GM18508 (cell line): ENCODE data around the gene CSRNP3.

Source experiments
- ATAC-seq: cut with Tn5 transposase; IDR thresholded peaks from one replicate; pipeline ENCODE4 v1.9.1; 2021; ENCODE audit warnings: moderate number of reproducible peaks; ENCODE audit not compliant: insufficient read depth, unreplicated experiment

Gene CSRNP3, protein sequence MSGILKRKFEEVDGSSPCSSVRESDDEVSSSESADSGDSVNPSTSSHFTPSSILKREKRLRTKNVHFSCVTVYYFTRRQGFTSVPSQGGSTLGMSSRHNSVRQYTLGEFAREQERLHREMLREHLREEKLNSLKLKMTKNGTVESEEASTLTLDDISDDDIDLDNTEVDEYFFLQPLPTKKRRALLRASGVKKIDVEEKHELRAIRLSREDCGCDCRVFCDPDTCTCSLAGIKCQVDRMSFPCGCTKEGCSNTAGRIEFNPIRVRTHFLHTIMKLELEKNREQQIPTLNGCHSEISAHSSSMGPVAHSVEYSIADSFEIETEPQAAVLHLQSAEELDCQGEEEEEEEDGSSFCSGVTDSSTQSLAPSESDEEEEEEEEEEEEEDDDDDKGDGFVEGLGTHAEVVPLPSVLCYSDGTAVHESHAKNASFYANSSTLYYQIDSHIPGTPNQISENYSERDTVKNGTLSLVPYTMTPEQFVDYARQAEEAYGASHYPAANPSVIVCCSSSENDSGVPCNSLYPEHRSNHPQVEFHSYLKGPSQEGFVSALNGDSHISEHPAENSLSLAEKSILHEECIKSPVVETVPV

DNA sequence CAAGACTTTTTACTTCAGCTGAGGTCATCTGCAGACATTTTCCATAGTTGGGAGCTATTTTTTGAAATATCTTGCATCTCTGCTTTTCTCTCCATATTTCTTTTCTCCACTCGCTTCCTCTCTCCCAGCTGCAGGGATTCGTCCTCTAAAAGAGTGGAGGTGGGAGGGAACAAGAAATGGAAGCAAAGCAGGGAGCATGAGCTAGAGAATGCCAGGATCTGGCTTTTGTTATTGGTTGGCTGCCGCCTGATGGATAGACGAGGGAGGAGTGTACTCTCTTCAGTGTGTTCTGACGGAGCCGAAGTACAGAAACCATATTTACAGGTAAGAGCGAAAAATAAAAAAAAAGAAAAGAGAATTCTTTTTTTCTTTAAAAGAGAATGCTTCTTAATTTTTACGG lies at the start of gene CSRNP3:
Gene CSRNP3, plus strand, starts transcription at position 282 of the 400 bp plus-strand sequence. CDS start 125,368 bp downstream, outside the sequence.
- no peak for ATAC-seq

DNA sequence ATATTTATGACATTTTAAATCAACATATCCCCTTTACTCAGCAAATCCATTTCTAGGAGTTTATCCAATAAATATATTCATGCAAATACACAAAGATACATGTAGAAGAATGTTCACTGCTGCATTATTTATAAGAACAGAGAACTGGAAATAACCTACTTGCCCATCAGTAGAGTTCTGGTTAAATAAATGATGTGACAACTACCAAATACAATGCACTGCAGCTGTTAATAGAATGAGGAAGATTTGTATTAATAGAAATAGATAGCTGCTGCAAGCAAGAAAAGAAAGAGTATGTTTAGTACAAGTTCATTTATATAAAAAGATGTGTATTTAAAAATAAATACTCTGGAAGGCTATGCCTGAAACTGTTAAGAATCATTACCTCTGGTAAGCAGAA lies 49.3 kb upstream of the CSRNP3 start:
- ATAC-seq = no peak

DNA sequence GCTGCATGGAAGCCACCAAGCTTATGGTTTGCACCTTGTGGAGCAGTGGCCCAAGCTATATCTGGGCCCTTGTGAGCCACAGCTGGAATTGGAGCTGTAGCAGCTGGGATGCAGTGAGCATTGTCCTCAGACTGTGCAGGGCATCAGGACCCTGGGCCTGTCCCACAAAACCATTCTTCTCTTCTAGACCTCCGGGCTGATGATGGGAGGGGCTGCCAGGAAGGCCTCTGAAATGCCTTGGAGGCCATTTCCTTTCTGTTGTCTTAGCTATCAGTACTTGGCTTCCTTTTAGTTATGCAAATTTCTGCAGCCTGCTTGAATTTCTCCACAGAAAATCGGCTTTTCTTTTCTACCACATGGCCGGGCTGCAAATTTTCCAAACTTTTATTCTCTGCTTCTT lies 46.4 kb upstream of the CSRNP3 start:
- ATAC-seq = no peak

- ATAC-seq = no peak
Observed at GRCh38 chr2:165425556-165425955, 43.9 kb upstream of the CSRNP3 start.

DNA sequence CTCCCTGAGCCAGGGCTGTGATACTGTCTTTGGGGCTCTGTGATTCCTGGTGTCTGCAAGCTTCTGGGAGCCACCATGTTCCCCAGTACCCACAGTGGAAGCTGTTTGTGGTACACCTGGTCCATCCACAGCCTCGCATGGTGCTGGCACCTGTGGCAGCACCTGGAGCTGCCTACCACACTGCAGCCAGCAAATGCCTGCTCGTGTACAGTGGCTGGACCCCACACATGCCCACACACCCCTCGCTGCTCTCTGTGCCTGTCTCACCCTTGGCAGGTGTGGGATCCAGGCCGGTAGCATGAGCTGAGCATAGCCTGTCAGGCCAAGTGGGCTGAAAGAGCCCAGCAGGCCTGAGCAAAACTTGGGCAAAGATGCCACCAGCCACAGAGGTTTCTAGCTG lies 41.8 kb upstream of the CSRNP3 start:
- no peak for ATAC-seq

GRCh38 chr2:165428926-165429325 lies 40.6 kb upstream of the CSRNP3 start:
- ATAC-seq = no peak

GRCh38 chr2:165431014-165431413 lies 38.5 kb upstream of the CSRNP3 start:
- ATAC-seq = no peak

- no peak for ATAC-seq
Observed at GRCh38 chr2:165432234-165432966, 37.1 kb upstream of the CSRNP3 start.

DNA sequence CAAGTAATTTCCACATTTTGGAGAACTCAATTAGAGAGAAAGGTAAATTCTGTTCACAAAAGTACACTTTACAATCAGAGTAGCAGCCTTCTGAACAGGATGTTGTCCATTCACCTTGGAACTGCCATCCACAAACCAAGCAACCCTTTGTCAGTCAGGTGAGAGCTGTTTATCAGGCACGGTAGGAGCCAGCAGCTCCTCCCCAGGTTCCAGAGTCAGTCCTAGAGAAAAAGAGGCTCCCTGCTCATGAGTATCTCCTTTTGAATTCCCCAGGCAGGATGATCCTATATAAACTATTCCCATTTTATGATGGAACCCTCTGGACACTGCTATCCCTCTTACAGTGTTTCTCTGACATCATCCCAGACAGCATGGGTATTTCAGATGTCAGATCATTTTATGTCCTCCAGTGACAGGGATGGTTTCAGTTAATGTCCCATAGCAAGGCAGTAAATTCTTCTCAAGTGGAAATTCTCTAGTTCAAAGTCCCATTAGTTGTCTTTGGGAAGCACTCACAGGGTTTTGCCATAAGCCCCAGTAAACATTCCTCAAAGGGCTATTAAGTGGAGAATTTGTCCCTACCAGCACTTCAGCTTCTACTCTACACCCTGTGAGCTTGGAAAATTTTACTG lies 34.5 kb upstream of the CSRNP3 start:
- no peak for ATAC-seq

DNA sequence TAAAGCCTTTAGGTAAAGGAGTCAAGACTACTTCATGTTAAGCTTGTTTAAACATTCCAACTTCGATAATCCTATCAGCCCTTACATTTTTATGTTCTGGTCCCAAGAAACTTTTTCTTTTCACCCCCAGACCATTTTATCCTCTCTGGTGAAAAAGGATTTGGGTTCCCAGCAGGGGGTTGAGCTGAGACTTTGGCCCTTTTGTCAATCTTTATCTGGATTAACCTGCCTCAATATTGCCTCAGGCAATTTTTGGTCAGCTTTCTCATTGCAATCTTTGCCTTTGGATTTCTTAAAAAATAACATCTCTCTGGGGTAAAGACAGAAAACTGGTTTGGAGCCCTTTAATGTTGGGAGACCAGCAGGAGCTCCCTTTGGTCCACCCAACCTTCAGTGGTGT lies 33.9 kb upstream of the CSRNP3 start:
- no peak for ATAC-seq

- ATAC-seq = peak; percentile 86
Observed at GRCh38 chr2:165436559-165436958, 32.9 kb upstream of the CSRNP3 start.

- no peak for ATAC-seq
Observed at GRCh38 chr2:165440367-165440766, 29.1 kb upstream of the CSRNP3 start.

- no peak for ATAC-seq
Observed at GRCh38 chr2:165443511-165443910, 26.0 kb upstream of the CSRNP3 start.

DNA sequence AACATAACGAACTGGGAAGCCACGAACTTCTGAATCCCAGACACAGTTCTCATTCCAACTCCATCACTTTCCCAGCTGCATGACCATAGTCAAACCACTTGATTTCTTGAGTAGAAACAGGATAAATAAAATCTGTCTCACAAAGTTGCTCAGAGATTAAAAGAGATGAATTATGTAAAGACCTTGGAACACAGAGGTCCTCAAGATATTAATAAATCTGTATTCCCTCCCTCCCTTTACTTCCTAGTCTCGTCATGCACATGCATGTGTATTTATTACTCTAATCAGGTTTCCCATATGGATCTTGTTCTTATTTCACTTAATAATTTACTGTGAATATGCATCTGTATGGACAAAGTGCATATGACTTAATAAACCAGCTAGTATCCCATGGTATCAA lies 21.1 kb upstream of the CSRNP3 start:
- ATAC-seq = no peak

- ATAC-seq = no peak
Observed at GRCh38 chr2:165450156-165450555, 19.3 kb upstream of the CSRNP3 start.

DNA sequence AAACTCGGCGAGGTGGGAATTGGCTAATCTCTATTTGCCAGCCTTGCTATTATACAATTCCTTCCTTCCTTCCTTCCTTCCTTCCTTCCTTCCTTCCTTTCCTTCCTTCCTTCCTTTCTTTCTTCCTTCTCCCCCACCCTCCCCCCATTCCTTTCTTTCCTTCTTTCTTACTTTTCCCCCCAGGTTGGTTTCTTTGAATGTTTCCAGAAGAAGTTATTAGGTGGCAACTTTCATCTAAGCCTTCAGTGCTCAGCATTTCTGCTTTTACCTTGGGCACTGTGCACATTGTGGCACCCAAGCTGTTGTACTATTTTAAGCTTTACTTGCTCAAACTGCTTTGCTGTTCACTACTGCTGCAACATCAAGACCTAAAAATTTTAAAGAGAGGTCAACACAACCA lies 17.2 kb upstream of the CSRNP3 start:
- ATAC-seq = no peak

DNA sequence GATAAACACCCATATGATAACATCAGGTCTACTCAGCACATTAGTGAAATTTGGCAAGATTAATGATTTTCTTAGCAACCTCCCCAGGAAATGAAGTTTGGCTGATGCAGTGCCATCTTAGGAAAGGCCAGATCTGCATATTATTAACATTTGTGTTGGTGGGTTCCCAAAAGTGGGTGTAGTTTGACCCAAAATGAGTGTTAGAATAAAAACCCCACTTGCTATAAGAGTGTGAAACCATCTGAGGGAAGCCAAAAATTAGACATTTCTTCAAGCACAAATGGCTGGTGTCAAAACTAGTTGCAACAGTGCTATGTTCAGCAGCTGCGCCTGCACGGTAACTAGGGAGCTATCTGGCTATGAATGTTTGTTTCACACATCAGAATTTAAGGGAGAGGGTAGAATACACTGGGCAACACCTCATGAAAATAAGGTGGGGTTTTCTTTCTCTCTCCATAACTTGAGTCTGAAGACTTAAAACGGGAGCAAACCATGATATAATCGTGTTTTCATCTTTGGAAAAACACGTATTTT lies 15.9 kb upstream of the CSRNP3 start:
- ATAC-seq = no peak

- no peak for ATAC-seq
Observed at GRCh38 chr2:165454905-165455304, 14.6 kb upstream of the CSRNP3 start.

DNA sequence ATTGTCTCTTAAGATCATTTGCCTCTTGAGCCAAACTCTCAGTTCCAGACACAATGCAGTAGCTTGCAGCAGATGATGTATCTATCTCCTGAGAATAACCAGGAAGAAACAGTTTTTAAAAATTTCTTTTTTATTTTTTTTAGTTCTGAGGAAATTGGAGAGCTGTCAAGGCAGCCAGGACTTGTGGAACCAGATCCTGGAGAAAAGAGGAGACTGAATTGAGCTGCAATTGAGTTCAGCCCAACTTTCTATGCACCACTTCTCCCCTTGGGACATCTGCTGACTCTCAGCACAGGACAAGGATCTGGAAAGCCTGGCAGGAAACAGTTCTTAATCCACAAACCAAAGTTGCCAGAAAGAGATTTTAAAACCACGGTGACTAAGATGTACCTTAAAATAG lies 13.5 kb upstream of the CSRNP3 start:
- ATAC-seq = no peak

DNA sequence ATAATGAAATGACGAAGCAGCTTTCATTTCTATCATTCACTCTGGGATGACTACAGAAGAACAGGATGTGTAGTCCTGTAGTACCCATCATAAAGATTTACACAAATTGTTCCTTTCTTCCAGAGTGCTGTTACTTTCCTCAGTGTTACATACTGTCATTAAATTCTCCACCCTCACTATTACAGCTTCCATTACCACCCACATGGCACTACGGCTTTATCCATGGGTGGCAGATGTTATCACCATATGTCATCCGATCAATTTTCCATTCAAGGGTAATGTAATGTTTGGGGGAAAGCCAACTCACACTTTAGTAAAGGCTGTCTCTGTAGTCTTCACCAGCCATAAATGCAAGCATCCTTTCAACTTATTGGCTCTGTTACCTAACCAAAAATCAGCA lies 7.1 kb upstream of the CSRNP3 start:
- no peak for ATAC-seq

DNA sequence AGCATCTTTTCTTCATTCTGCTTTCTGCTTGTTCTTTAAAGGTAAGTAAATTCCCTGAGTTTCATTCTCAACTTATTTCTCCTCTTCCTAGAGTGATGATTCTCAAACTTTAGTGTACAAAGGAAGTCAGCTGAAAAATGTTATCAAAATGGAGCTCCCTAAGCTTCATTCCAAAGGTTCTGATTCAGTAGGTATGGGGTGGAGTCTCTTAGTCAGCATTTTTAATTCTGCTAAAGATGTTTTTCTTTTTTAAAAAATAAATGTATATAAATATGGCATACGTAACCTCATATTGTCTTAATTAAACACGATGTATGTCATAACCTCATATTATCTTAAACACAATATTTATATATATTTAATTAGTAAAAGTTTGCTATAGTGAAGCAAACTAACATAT lies 3.1 kb upstream of the CSRNP3 start:
- no peak for ATAC-seq
